ENCODE data around the gene DNAJC16. TPM values are rescaled to one million over a fixed set of nuclear protein-coding genes. Genes with fewer than 3 reads are reported as not detected.
"Not testable (repeated sequence)": the region's sequence is repeated elsewhere in the genome, so short reads cannot be mapped to it uniquely, and the experiment has no call there.

Gene DNAJC16
- total RNA-seq: 13.1 TPM

DNA sequence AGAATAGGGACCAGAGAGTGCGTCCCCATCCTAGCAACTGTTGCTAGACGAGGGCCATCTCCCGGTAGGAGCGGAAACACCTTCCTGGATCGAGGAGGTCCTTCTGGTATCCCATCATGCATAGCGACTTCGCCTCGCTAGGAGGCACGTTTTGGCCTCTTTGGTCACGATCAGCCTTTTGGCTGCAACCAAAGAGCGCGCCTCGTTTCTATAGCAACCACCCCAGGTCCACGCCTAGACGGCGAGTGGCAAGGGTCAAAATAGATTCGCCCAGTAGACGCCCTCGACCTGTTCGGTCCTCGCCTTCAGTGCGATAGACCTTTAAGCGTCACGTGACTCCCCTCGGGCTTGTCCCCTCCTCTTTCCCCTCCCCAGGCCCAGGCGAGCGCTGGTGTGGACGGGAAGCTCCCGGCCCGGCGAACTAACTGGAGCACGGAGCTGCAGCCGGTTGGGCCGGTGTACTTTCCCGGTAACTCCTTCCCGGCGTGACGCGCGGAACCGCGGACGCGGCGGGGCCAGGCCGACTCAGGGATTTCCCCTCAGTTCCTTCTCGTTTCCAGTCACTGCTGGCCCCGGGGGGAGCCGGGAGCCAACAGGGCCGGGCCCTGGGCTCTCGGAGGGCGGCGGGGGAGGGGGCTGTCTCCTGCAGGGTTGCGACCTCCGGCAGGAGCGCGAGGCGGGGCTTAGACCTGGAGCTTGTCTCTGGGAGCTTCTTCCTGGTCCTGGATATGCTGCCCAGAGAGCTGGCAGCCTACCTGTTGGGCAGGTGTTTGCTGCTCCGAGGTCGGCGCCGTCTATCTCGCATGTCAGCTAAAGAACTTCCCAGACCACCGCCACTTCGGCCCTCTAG, at the start of gene DNAJC16:
TSS of gene DNAJC16 (plus strand) at position 359 of the 850 bp plus-strand sequence. CDS start 2,258 bp downstream, outside the sequence.
- peak; percentile 98 for DNase-seq

DNA sequence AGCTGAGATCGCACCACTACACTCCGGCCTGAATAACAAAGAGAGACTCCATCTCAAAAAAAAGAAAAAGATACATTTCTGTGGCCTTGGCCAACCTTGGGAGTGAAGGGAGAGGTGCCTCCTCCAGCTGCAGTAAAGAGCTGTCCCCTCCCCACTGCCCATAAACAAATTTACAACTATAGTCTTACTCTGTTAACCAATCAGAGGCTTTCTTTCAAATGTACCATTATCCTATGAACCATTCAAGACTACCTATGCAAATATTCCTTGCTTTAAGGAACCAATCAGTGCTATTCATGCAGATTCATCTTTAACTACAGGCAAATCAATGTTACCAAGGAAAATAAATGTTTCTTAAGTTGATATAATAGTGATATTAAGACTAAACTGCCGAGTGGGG, 49.7 kb upstream of the DNAJC16 start:
- DNase-seq: no peak

DNA sequence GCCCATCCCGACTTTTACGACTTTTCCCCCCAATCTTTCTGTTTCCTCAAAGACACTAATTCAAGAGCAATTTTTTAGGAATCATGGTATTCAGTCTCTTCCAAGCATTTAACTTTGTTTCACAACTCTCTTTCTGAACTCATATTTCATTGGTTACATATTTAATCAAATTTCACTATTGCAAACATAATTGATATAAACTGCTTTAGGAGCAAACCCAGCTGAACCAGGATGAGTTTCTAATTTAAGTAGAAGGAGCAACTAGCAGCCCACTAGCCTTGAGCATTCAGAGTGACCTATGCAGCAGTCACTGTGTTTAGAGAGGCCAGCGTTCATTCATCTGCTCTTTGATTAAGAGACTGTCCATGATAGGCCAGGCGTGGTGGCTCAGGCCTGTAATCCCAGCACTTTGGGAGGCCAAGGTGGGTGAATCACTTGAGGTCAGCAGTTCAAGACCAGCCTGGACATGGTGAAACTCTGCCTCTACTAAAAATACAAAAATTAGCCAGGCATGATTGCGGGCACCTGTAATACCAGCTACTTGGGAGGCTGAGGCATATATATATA, 48.9 kb upstream of the DNAJC16 start:
- no peak for DNase-seq

DNA sequence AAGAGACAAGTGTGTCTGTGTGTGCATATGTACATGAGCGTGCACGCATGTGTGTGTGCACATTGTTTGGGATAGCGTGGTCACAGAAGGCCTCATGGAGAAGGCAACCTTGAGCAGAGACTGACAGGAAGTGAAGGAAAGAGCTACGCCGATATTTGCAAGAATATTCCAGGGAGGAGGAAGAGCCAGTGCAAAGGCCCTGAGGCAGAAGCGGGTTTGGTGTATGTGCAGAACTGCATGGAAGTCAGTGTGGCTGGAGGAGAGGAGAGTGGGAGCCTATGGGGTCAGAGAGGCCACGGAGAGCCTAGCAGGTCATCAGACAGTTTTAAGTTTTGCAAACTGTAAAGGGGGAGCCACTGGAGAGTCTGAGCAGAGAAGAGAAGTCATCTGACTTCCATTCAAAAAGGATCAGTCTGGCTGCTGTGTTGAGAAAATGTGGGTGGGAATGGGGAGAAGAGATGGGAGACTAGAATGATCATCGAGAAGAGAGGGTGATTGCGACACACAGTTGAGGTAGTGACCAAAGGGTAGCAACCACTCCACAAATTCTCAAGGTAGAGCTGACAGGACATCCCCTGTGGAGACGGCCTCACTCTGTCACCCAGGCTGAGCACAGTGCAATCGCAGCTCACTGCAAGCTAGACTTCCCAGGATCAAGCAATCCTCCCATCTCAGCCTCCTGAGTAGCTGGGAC, 46.8 kb upstream of the DNAJC16 start:
- no peak for DNase-seq

DNA sequence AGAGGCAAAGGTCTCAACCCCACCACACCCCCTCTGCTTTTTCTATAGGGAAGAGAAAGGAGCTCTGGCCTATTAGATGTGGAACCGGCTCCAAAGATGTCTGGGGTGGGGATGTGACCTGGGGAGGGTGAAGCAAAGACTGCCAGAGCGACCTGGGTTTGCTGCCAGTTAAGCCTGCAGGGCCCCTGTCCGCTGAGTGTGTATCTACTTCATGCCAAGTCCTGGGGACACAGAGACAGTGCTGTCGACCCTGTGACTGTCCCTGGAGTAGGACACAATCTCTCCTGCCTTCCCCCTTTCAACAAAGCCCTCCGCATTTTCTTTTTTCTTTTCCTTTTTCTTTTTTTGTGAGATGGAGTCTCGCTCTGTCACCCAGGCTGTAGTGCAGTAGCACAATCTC, 44.2 kb upstream of the DNAJC16 start:
- DNase-seq: not testable (repeated sequence)

DNA sequence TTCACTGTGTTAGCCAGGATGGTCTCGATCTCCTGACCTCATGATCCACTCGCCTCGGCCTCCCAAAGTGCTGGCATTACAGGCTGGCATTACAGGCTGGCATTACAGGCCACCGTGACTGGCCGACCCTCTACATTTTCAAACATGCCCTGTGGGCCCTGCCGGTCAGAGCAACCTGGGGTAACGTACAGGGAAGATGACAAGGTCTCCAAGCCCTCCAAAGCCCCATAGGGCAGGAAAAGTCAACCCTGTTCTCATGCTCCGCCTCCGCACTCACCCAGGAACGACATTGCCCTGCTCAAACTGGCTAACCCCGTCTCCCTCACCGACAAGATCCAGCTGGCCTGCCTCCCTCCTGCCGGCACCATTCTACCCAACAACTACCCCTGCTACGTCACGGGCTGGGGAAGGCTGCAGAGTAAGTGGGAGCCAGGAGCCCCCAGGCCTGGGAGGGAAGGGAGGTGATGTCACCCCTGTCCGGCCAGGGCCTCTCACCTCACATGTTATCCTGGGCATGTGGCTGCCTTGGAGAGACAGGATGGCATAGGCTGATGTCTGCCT, 43.6 kb upstream of the DNAJC16 start:
- DNase-seq: not testable (repeated sequence)

DNA sequence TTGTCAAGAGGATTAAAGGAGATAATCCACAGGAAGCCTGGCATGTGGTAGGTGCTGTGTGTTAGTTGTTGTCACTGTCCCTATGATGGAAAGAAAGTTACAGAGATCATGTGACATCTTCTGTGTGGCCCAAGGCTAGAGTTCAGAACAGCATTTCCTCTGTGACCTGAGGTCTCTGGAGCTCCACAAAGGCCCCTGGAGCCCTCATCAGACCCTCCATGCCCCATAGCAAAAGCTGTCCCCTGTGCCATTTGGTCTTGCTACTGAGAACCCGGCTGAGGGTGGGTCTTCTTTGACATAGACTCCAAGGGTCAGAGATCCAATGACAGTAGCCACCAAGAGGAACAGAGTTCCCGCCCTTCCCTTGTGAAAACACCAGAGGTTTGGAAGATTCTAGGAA, 42.7 kb upstream of the DNAJC16 start:
- DNase-seq: no peak

DNA sequence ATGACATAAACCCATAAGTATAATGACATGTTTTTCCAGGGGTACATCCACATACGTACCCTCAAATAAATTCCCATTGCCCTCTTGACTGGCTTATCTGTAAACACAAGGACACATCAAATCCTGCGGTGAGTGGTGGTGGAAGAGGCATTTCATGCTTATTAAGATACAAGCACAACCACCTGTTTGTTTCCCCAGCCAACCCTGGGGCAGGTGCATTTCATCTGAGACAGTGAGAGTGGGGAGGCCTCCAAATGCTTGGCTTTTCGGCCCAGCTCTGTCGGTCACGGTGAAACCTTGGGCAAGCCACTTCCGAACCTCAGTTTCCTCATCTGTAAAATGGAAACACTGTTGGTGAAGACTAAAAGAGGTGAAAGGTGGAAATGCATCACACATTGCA, 42.2 kb upstream of the DNAJC16 start:
- not testable (repeated sequence) for DNase-seq

DNA sequence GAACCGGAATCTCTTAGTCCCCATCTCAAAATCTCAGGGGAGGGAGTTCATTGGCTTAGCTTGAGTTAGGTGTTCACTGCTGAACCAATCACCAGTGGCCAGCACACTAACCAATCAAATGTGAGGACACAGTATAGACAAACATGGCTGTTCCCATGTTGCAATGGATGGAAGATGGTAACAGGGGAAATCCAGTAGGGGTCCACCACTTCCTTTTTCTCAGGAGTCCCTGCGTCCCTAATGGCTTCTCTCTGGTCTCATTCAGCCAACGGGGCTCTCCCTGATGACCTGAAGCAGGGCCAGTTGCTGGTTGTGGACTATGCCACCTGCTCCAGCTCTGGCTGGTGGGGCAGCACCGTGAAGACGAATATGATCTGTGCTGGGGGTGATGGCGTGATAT, 41.0 kb upstream of the DNAJC16 start:
- DNase-seq: no peak

DNA sequence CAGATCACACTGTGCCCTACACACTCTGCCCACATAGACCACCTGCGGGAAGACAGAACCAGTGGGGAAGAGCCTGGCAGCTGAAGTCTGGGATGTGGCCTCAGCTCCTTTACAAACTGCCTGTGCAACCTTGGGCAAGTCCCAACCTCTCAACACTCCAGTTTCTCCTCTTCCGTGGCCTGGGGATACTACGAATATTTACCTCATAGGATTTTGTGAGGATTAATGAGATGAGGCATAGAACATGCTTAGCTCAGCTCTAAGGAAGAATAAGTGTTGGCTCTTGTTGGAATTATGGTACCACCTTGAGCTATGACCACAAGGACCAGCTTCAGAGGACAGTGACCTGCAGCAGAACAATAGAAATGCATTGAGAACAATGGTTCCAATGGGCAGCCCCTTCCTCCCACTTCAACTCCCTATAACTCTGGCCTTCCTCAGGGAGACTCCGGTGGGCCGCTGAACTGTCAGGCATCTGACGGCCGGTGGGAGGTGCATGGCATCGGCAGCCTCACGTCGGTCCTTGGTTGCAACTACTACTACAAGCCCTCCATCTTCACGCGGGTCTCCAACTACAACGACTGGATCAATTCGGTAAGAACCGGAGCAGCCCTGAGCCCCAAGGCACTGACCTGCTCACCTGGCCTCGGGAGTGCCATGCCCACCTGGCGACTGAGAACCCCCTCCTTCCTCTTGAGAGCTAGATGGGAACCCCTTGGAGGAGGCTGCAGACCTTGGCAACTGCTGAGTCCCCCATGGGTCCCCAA, 39.6 kb upstream of the DNAJC16 start:
- not testable (repeated sequence) for DNase-seq

DNA sequence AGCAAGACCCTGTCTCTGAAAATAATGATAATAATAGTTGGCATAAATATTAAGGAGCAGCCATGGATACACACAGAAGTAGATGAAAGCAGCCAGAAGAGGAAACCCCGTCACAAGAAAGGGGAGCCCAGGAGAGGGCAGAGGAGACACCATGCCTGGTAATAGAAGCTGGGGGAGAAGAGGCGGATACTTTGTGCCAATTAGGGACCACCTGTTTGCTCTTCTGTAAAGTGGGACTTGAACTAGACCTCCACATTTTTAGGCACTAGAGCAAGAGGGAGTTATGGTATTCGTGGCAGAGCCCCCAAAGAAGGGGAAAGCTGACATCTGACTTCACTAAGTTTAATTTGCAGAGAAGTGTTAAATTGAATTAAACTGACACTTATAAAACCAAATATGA, 38.3 kb upstream of the DNAJC16 start:
- DNase-seq: no peak

DNA sequence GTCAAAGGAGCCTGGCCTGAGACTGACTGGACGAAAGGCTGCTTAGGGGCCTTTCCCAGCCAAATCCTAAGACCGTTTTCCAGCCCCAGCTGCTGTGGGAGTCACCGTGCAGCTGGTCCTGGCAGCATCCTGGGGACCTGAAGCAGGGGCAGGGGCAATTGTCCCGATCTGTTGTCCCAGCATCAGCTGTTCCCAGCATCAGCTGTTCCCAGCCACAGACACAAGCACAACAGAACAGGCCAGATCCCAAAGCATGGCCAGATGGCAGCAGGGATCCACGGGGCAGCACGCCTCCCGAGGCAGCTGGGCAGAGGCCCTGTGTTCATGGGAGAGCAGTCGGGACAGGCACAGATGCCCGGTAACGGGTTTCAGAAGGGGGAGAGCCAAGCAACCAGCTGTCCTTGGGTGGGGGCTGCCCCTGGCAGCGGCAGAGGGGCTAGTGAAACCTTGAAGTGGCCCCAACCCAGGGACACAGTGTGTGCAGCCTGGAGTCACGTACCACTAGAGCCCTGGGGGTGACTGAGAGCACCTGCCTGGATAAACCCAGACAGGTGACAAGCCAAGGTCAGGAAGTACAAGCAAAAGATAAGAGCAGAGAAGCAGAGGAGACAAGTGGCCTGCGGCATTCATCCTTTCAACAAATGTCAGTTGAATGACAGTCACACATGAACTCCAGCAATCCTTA, 37.5 kb upstream of the DNAJC16 start:
- no peak for DNase-seq

DNA sequence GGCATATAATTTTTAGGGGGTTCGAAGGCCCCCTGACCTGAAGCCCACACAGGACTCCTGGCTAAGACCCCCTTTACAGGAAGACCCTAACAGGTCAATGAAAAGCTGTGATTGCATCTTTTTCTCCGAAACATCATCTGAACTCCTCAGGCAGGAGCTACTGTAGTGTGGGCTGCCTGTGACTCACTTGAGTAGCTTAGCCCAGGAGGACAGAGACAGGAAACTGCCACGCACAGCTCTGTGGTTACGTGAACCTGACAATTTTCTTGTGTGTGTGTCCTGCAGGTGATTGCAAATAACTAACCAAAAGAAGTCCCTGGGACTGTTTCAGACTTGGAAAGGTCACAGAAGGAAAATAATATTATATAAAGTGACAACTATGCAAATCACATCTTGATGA, 35.6 kb upstream of the DNAJC16 start:
- not testable (repeated sequence) for DNase-seq

DNA sequence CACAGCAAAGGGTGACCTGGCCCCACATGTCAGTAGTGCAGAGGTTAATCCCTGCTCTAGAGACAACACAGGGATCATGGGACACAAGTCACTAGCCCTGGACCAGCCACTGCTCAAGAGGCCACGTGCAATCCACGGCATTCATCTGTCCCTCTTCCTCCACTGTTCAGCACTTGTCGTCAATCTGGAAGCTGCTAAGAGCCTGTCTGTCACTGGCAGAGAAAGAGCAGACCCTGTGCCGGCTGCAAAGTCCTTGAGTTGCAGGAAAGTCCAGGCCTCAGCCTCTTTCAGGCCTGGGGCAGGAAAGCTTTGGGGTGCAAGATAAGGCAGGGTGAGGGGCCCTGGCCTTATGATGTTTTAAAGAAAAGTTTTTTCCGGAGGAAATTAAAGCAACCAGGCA, 34.1 kb upstream of the DNAJC16 start:
- DNase-seq: no peak

DNA sequence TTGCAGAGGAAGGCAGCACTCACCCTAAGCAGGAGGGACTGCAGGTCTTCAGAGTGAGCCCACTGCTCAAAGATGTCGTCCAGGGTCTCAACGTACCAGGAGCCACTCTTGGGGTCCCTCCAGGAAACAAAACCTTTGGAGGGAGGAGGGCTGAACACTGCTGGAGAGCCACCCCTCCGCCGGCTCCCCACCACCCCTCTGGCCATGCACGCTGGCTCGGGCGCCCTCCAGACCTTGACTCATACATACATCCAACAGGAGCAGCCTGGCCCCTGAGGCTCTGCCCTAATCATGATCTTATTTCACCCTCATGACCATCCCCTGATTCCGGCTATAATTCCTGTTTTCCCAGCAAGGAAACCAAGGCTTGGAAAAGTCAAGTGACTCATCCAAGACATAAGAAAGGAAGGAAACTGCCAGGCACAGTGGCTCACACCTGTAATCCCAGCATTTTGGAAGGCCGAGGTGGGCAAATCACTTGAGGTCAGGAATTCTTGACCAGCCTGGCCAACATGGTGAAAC, 32.7 kb upstream of the DNAJC16 start:
- DNase-seq: no peak

DNA sequence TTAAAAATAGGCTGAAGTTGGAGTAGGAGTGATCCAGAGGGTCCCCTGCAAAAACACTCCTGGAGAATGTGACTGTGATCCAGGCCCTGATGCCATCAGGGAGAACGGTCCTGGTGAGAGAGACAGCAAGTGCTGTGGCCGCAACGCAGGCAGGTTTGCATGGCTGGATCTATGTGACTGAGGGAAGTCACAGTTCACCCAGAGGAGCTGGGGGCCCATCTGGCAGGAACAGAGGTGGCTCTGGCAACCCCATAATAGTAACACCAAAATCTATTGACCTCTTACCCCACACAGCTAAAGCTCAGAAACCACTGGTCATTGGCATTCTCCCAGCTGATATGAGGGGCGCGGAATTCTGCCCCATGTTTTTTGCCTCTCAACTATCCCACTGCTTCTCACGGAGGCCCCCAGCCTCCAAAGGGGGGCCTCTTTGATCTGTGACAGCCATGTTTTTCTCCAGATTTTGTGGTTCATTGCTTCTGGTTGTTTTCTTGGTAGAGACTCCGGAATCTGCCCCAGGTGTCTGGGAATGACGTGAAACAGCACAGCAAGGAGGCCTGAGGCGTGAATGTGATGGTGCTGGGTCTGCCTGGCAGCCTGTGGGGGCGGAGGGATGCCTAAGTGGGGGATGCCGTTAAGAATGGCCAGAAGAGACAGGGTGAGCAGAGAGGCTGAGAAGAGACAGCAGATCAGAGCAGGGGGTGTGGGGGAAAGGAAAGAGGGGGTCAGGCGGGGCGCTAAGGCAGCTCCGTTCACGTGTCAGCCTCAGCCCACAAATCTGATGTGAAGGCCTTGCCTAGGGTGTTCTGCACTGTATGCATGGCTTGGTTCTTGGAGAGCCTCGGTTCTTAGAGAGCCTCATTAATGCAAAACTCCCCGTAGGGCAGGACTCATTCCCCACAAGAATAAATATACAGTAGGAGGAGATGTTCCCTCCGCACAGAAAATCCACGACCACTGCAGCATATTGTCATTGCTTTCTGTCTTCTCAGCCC, 26.2 kb upstream of the DNAJC16 start:
- DNase-seq: no peak

DNA sequence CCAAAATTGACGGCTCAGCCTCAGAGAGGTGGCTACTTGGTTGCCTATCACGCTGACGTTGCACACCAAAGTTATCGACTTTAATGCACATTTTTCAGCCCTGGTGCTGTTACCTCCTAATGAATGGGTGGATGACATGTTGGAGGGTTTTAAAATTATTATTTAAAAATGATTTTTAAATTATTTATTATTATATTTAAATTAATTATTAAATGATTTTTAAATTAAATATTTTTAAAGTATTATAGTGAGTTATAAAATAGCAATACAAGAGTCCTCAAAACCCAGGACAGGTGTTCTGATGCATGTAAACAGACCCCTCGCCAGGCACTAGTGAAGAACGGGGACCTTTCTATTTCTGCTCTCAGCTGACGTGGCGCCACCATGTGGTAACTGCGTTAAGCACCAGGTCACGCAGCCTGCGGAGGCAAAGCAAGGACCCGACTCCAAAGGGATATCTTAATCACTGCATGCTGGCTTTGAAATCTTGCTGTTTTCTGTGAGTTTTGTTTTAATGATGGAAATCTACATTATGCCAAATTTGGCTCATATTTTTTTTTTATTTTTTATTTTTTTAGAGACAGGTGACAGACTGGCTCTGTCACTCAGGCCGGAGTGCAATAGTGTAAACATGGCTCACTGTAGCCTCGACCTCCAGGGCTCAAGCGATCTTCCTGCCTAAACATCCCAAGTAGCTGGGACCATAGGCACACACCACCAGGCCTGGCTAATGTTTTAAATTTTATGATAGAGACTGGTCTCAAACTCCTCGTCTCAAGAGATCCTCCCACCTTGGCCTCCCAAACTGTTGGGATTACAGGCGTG, 25.2 kb upstream of the DNAJC16 start:
- no peak for DNase-seq

DNA sequence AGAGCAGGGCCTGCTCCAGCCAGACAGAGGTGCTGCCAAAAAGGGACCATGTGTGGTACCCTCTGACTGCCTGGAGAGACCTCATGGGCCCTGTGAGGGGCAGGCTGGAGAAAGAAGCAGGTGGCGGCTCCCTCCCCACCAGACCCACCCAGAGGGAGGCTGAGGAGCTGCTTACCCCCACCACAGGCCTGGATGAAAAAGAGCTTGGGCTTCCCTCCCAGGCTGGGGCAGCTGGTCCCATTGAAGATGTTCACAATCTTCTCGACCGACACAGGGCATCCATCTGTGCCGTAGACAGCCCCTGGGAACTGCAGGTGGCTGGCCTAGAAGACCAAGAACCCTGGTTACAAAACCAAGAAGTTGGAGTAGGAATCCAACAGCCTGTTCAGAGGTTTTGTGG, 22.2 kb upstream of the DNAJC16 start:
- DNase-seq: no peak

DNA sequence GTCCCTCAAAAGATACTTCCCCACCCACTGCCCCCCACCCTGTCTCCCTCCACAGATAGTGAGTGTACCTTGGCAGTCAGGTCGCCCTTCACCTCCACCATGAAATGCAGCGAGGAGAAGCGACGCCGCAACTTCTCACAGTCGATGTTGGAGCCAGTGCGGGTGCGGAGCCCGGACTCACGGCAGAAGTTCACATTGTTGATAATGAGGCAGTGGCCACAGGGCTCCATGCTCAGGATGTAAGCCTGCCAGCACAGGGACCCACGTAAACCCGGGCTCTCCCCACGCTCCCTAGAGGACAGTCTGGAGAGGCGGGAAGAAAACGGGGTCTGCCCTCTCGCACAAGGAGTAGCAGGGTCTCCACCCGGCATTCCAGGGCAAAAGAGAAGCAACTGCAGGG, 19.8 kb upstream of the DNAJC16 start:
- no peak for DNase-seq
